Measurements from ENCODE around the gene TMEM242.

TMEM242 gene

DNA sequence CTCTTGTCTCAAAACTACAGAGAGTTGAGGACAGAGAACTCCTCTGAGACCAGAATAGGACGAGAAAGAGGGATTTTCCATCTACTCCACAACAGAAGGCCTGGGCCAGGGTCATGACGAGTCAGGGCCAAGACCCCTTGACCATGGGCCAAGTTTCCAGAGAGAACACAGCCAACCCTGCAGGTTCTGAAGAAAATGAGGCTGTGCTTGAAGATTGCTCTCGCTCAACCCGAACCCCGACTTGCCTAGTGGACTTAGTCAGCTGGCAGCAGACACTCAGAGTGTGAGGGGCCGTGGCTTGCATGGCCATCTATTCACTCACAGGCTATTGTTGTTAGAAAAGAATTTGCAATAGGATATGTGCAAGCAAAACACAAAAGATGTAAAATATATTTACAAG is 54.5 kb downstream of the TMEM242 start:
- Histone ChIP-seq H3K4me1 (ENCODE audit: control insufficient read depth, low read length) (peaks cover 7% of the 10 kb centered on the region), H3K27me3 (ENCODE audit: control insufficient read depth, low read length) (no peaks in the 10 kb centered on the region), H3K4me2 (ENCODE audit: low read length) (no peak overlapping the region), H3K9me3 (ENCODE audit: control insufficient read depth, insufficient read depth, low read length) (peaks cover 6% of the 10 kb centered on the region; the same call in 1 of the 2 replicates), H4K20me1 (ENCODE audit: control insufficient read depth, insufficient read depth, low read depth, low read length) (no peaks in the 10 kb centered on the region), H3K9me2 (replicated peaks; ENCODE audit: control insufficient read depth, low read length) (no peaks in the 10 kb centered on the region), H3K36me3 (ENCODE audit: control insufficient read depth, low read length) (no peaks in the 10 kb centered on the region), H3K27ac (ENCODE audit: low read depth, low read length) (no peak overlapping the region), H3F3A (ENCODE audit: control insufficient read depth, insufficient read depth) (no peaks in the 10 kb centered on the region), H3K4me3 (ENCODE audit: low read length) (no peak overlapping the region), H3K79me2 (ENCODE audit: control insufficient read depth, low read length) (no peaks in the 10 kb centered on the region)
- TF ChIP-seq, protein P1, sequence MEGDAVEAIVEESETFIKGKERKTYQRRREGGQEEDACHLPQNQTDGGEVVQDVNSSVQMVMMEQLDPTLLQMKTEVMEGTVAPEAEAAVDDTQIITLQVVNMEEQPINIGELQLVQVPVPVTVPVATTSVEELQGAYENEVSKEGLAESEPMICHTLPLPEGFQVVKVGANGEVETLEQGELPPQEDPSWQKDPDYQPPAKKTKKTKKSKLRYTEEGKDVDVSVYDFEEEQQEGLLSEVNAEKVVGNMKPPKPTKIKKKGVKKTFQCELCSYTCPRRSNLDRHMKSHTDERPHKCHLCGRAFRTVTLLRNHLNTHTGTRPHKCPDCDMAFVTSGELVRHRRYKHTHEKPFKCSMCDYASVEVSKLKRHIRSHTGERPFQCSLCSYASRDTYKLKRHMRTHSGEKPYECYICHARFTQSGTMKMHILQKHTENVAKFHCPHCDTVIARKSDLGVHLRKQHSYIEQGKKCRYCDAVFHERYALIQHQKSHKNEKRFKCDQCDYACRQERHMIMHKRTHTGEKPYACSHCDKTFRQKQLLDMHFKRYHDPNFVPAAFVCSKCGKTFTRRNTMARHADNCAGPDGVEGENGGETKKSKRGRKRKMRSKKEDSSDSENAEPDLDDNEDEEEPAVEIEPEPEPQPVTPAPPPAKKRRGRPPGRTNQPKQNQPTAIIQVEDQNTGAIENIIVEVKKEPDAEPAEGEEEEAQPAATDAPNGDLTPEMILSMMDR (IDR thresholded peaks at IDR 0.05; ENCODE audit: low read depth, low read length, poor library complexity, severe bottlenecking) = no peak
- no peak for TF ChIP-seq EZH2phosphoT487 (IDR thresholded peaks at IDR 0.05; ENCODE audit: borderline replicate concordance, low read length)

DNA sequence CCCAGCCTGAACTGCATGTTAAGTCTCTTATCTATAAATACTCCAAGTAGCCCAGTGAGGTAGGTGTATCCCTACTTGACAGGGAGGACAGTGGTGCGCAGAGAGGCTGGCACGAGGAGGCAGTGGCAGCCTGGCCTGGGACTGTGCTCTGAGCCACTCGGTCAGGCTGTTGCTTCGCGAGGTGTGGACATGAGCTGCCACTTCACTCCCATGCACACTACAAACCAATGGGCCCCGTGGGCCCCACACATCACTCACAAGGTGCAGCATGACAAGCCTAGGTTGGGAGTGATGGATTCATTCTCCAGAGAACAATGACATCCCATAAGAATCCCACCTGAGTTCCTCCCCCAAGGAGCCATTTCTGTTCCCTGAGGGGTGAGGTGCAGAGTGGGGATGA is 54.9 kb downstream of the TMEM242 start:
- no peaks in the 10 kb centered on the region for H4K20me1 ChIP-seq (ENCODE audit: control insufficient read depth, insufficient read depth, low read depth, low read length)
- no peaks in the 10 kb centered on the region for H3K79me2 ChIP-seq (ENCODE audit: control insufficient read depth, low read length)
- peaks cover 6% of the 10 kb centered on the region; the same call in 1 of the 2 replicates for H3K9me3 ChIP-seq (ENCODE audit: control insufficient read depth, insufficient read depth, low read length)
- TF ChIP-seq, protein P1 (IDR thresholded peaks at IDR 0.05; ENCODE audit: low read depth, low read length, poor library complexity, severe bottlenecking) = no peak
- no peak for TF ChIP-seq EZH2phosphoT487 (IDR thresholded peaks at IDR 0.05; ENCODE audit: borderline replicate concordance, low read length)
- H3K36me3 ChIP-seq (ENCODE audit: control insufficient read depth, low read length) = no peaks in the 10 kb centered on the region
- no peak overlapping the region for H3K4me3 ChIP-seq (ENCODE audit: low read length)
- H3F3A ChIP-seq (ENCODE audit: control insufficient read depth, insufficient read depth) = no peaks in the 10 kb centered on the region
- H3K27me3 ChIP-seq (ENCODE audit: control insufficient read depth, low read length) = no peaks in the 10 kb centered on the region
- no peak overlapping the region for H3K4me2 ChIP-seq (ENCODE audit: low read length)
- no peak overlapping the region for H3K27ac ChIP-seq (ENCODE audit: low read depth, low read length)
- no peaks in the 10 kb centered on the region for H3K9me2 ChIP-seq (replicated peaks; ENCODE audit: control insufficient read depth, low read length)
- H3K4me1 ChIP-seq (ENCODE audit: control insufficient read depth, low read length) = peaks cover 3% of the 10 kb centered on the region

DNA sequence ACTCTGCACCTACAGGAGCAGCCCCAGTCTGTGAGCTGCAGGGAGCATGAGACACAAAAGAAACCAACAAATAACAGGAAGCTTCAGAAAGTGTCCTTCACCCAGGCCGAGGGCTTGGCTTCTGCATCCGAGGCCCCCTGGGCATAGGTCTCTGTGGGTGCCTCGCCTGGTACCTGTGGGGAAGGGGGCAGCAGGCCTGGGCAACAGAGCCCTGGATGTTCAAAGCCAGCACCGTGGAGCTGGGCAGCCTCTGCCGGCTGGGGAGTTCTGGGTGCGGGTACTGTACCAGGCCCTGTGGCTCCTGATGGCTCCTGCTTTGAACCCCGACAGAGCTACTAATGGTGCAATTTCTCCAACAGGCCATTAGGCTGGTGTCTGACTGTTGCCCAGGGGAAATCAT is 55.7 kb downstream of the TMEM242 start:
- Histone ChIP-seq H3K4me3 (ENCODE audit: low read length) (no peak overlapping the region), H3K27me3 (ENCODE audit: control insufficient read depth, low read length) (no peaks in the 10 kb centered on the region), H4K20me1 (ENCODE audit: control insufficient read depth, insufficient read depth, low read depth, low read length) (no peaks in the 10 kb centered on the region), H3F3A (ENCODE audit: control insufficient read depth, insufficient read depth) (no peaks in the 10 kb centered on the region), H3K4me2 (ENCODE audit: low read length) (no peak overlapping the region), H3K9me3 (ENCODE audit: control insufficient read depth, insufficient read depth, low read length) (peaks cover 6% of the 10 kb centered on the region; the same call in 1 of the 2 replicates), H3K9me2 (replicated peaks; ENCODE audit: control insufficient read depth, low read length) (no peaks in the 10 kb centered on the region), H3K27ac (ENCODE audit: low read depth, low read length) (no peak overlapping the region), H3K4me1 (ENCODE audit: control insufficient read depth, low read length) (no peaks in the 10 kb centered on the region), H3K36me3 (ENCODE audit: control insufficient read depth, low read length) (no peaks in the 10 kb centered on the region), H3K79me2 (ENCODE audit: control insufficient read depth, low read length) (no peaks in the 10 kb centered on the region)
- TF ChIP-seq, protein P1 (IDR thresholded peaks at IDR 0.05; ENCODE audit: low read depth, low read length, poor library complexity, severe bottlenecking) = no peak
- TF ChIP-seq EZH2phosphoT487 (IDR thresholded peaks at IDR 0.05; ENCODE audit: borderline replicate concordance, low read length) = no peak

Measured in DOHH2 (cell line).